OCI-LY3 (cell line): ENCODE results near the gene PPP5C.

Experiments used
- CTCF ChIP-seq: fragments of 200-600, 300-600 bp; sonication (generic); IDR thresholded peaks from 2 replicates; pipeline ENCODE4 v1.5.1; 2014; ENCODE audit warnings: antibody characterized with exemption, low read length, low read depth
- EZH2phosphoT487 ChIP-seq: fragments of 200-600 bp; shearing (Covaris generic); IDR thresholded peaks from 2 replicates; pipeline ENCODE4 v1.6.1; 2018; ENCODE audit warnings: antibody characterized with exemption, mixed run types, low read depth

GRCh38 chr19:46306501-46306900, 40.4 kb upstream of the PPP5C start:
- TF ChIP-seq CTCF (no peak), EZH2phosphoT487 (no peak)
